ENCODE data around the gene COL21A1.
"Not testable (repeated sequence)": the region's sequence is repeated elsewhere in the genome, so short reads cannot be mapped to it uniquely, and the experiment has no call there.

Gene COL21A1

DNA sequence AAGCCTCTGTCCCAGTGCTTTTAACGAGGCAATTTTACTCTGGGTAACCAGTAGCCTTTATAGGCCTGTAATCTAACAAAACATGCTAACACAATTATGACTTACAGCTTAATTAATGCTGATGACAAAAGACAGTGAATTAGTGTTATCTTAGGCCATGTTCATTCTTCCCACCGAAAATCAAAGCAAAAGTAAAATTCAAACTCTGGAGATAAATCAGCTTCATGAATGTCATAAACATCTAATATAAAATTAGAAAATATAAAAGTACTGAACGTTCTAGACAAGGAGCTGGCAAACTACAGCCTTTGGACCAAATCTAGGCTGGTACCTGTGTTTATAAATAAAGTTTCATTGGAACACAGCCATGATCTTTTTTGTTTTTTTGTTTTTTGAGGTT is 18.6 kb upstream of the COL21A1 start:
- TF ChIP-seq, protein P1, sequence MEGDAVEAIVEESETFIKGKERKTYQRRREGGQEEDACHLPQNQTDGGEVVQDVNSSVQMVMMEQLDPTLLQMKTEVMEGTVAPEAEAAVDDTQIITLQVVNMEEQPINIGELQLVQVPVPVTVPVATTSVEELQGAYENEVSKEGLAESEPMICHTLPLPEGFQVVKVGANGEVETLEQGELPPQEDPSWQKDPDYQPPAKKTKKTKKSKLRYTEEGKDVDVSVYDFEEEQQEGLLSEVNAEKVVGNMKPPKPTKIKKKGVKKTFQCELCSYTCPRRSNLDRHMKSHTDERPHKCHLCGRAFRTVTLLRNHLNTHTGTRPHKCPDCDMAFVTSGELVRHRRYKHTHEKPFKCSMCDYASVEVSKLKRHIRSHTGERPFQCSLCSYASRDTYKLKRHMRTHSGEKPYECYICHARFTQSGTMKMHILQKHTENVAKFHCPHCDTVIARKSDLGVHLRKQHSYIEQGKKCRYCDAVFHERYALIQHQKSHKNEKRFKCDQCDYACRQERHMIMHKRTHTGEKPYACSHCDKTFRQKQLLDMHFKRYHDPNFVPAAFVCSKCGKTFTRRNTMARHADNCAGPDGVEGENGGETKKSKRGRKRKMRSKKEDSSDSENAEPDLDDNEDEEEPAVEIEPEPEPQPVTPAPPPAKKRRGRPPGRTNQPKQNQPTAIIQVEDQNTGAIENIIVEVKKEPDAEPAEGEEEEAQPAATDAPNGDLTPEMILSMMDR (IDR thresholded peaks at IDR 0.05; ENCODE audit: low read depth, low read length, missing control alignments), result no peak
- DNase-seq (ENCODE audit: low read depth), result no peak

DNA sequence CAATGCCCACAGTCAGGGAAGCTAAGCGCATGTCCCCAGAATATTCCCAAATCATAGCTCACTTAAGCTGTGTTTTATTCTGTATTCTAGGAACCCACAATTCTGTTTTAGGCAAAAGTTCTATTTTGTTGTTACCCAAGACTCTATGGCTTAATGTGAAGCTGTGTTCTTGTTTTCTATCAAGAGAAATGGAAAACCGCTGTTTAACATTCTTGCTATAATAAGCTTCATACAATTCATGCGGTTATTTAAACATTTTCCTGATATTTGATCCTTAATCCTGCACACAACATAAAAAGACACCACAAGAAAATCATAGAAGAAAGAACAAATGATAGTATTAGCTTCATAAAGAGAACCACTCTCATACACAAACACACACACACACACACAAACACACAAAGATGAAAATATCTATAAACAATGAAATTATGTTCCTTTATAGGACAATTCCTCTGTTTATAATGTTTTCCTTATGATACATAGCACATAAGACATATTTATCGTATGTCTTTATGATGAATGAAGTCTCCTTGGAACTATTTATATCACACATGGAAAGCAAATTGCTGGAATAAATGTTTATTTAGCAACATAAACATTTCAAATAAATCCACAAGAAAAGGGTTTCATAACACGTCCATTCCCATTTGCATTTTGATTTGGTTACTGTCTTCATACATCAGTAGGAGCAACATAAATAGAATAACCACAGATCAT is 16.4 kb upstream of the COL21A1 start:
- no peak for DNase-seq (ENCODE audit: low read depth)
- TF ChIP-seq, protein P1 (IDR thresholded peaks at IDR 0.05; ENCODE audit: low read depth, low read length, missing control alignments), result no peak
- no peak overlapping the region for H3K4me3 ChIP-seq (ENCODE audit: low read depth, low read length)

More for the DNA sequence above, 18.6 kb upstream of the COL21A1 start:
- no peak overlapping the region for H3K4me3 ChIP-seq (ENCODE audit: low read depth, low read length)

DNA sequence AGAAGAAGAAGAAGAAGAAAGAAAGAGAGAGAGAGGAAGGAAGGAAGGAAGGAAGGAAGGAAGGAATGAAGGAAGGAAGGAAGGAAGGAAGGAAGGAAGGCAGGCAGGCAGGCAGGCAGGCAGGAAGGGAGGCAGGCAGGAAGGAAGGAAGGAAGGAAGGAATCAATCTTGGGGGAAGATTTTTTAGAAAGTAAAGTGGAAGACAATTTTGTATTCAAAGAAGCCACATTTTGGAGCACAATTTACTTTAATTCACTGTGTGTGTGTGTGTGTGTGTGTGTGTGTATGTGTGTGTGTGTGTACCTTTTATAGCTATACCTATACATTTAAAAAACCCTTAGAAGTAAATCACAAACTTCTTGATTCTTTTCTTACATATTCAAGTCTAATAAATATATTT is 13.2 kb upstream of the COL21A1 start:
- not testable (repeated sequence) for H3K4me3 ChIP-seq (ENCODE audit: low read depth, low read length); DNase-seq (ENCODE audit: low read depth)

DNA sequence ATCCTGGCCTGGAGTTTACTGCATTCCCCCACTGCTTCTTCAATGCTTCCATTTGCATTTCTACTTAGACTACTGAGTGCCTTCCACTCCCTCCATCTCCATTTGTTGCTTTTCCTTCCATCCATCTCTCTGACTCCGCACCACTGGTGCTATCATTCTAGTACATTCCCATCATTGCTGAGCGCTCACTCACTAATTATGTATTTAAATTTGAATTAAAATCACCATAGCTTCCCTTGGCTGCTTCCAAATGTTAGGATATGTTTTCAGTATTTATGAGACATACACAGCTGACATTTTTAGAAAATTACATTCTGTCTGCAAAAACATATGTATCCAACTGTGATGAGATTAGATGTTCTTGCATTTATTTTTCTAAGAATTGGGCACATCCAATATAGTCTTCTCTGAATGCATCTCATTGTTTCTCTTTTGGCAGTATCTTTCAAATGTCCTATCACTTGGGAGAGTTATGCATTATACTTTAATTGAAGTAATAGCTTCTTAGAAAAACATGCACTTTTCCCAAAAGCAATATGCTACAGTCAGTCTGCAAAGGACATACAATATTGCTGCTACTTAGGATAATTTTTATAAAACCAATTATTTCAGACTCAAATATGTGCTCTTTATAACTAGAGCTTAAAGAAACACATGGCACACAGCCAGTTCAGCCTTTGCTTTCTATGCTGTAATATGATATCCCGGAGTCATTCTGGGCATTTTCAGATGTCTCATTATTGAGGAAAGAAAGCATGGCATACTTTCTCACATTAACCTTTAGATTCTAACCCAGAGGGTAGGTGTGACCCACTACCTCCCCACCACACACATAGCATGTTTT is 12.1 kb upstream of the COL21A1 start:
- TF ChIP-seq, protein P1 (IDR thresholded peaks at IDR 0.05; ENCODE audit: low read depth, low read length, missing control alignments), result no peak
- no peak for DNase-seq (ENCODE audit: low read depth)

DNA sequence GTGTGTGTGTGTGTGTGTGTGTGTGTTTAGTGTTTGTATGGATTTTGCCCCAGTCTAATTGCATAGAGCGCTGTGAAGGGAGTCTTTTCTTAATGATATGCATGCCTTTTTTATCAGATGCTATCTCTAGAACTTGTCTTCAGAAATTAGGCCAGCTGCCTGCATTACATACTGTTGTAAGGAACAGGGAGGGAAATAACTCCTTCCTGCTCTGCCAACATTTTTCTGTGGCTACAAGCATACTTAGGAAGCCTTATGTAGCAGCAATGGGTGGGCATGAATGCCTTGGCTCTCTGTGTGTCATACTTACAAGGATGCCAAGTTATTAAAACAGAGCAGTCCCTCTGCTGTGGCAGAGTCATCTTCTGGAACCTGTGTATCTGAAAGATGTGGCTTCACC is 8.0 kb upstream of the COL21A1 start:
- TF ChIP-seq, protein P1 (IDR thresholded peaks at IDR 0.05; ENCODE audit: low read depth, low read length, missing control alignments), result no peak
- no peak for DNase-seq (ENCODE audit: low read depth)
- no peak overlapping the region for H3K4me3 ChIP-seq (ENCODE audit: low read depth, low read length)

More for the DNA sequence above, 12.1 kb upstream of the COL21A1 start:
- H3K4me3 ChIP-seq (ENCODE audit: low read depth, low read length), result no peak overlapping the region

DNA sequence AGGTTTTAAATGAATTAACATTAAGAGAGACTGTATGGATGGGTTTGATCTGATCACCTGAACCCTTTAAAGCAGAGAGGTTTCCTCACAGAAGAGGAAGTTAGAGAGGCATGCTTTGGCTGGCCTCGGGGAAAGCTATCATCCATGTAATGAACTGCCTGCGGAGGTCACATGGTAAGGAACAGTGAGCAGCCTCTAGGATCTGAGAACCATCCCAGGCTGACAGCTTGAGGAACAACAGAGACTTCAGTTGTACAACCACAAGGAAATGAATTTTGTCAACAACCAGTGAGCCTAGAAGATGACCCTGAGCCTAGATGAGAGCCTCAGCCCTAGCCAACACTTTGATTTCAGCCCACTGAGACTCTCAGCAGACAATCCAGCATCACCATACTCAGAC is 2.9 kb upstream of the COL21A1 start:
- no peak for DNase-seq (ENCODE audit: low read depth)
- TF ChIP-seq, protein P1 (IDR thresholded peaks at IDR 0.05; ENCODE audit: low read depth, low read length, missing control alignments), result no peak

DNA sequence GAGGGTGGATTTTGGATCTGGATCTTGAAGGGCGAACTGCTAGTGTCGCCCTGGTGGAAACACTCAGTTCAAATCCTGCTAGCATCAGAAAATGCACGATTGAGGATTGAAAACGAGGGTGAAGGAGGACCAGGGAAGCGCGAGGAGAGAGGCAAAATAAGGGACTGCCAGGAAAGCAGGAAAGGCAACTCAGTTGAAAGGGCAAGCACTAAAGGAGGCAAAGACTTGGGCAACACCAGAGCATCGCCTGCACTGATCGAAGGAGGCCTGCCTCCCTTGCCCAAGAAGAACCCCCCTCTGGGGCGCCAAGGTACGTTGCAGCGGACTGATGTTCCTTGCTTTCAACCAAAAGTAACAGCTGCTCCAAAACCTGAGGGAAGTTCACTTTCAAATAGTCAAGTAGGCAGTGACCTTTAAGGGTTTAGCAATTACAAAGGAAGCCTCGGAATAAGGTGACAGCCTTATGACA is 308 bp upstream of the COL21A1 start:
- TF ChIP-seq, protein P1 (IDR thresholded peaks at IDR 0.05; ENCODE audit: low read depth, low read length, missing control alignments), result no peak
- no peak for DNase-seq (ENCODE audit: low read depth)
- no peak overlapping the region for H3K4me3 ChIP-seq (ENCODE audit: low read depth, low read length)

More for the DNA sequence above, 2.9 kb upstream of the COL21A1 start:
- no peak overlapping the region for H3K4me3 ChIP-seq (ENCODE audit: low read depth, low read length)

All from GM12864 (cell line).